CD8-positive, alpha-beta memory T cell (primary cell): Measurements from ENCODE around the gene EDN3. TPM values are rescaled to one million over a fixed set of nuclear protein-coding genes. Genes with fewer than 3 reads are reported as not detected.
"Not testable (repeated sequence)": the region's sequence is repeated elsewhere in the genome, so short reads cannot be mapped to it uniquely, and the experiment has no call there.

Experiments
- CTCF ChIA-PET: fragments of 350-600 bp; sonication (Branson Sonifier 250); formaldehyde crosslinking; loops from one replicate; lab custom pipeline; 2021; ENCODE audit warnings: antibody characterized with exemption; lab: Charles Lee
- POLR2A ChIA-PET: fragments of 350-600 bp; sonication (Branson Sonifier 250); formaldehyde crosslinking; loops from one replicate; lab custom pipeline; 2021; ENCODE audit warnings: antibody characterized with exemption; lab: Charles Lee
- DNase-seq, 5 donors: peaks; one replicate each; pipeline versions ENCODE4 v3.0.0 to v3.0.0-alpha.2; 2020 to 2022; ENCODE audit warnings: mixed read lengths in 1 of 5
- H3K27ac ChIP-seq: one replicate; pipeline ENCODE4 v1.7.0; 2013; ENCODE audit warnings: low read depth, mild to moderate bottlenecking, low read length, moderate library complexity
- H3K27me3 ChIP-seq: 2 replicates; pipeline ENCODE4 v1.7.0; 2013; ENCODE audit warnings: low read length, mild to moderate bottlenecking; ENCODE audit not compliant: insufficient read depth, poor library complexity, severe bottlenecking
- H3K36me3 ChIP-seq: 2 replicates; pipeline ENCODE4 v1.7.0; 2013; ENCODE audit warnings: mild to moderate bottlenecking, low read length, moderate library complexity; ENCODE audit not compliant: insufficient read depth
- H3K4me1 ChIP-seq: 2 replicates; pipeline ENCODE4 v1.7.0; 2013; ENCODE audit warnings: mild to moderate bottlenecking, low read length, moderate library complexity; ENCODE audit not compliant: insufficient read depth
- H3K4me3 ChIP-seq: 2 replicates; pipeline ENCODE4 v1.7.0; 2013; ENCODE audit warnings: mild to moderate bottlenecking, low read length
- H3K9me3 ChIP-seq: 2 replicates; pipeline ENCODE4 v1.7.0; 2013; ENCODE audit warnings: mild to moderate bottlenecking, low read length
- H3K27ac Mint-ChIP-seq, 8 donors: one replicate each; pipeline ENCODE4 v1.8.0; 2020 to 2021; ENCODE audit warnings: mixed read lengths in 8 of 8, mild to moderate bottlenecking in 6 of 8, inconsistent platforms in 3 of 8, moderate library complexity in 3 of 8
- H3K27me3 Mint-ChIP-seq, 2 donors: one replicate each; pipeline ENCODE4 v1.8.0; 2020 to 2021; ENCODE audit warnings: mixed read lengths in 2 of 2, mild to moderate bottlenecking in 1 of 2, moderate library complexity in 1 of 2
- H3K36me3 Mint-ChIP-seq, 3 donors: one replicate each; pipeline ENCODE4 v1.8.0; 2020 to 2021; ENCODE audit warnings: mixed read lengths in 3 of 3, inconsistent platforms in 1 of 3, mild to moderate bottlenecking in 1 of 3
- H3K4me1 Mint-ChIP-seq, 3 donors: one replicate each; pipeline ENCODE4 v1.8.0; 2020 to 2021; ENCODE audit warnings: mixed read lengths in 3 of 3, inconsistent platforms in 1 of 3, mild to moderate bottlenecking in 1 of 3
- H3K4me3 Mint-ChIP-seq, 7 donors: one replicate each; pipeline ENCODE4 v1.8.0; 2020 to 2021; ENCODE audit warnings: mixed read lengths in 7 of 7, mild to moderate bottlenecking in 6 of 7, moderate library complexity in 4 of 7, inconsistent platforms in 2 of 7
- H3K9me3 Mint-ChIP-seq, 5 donors: one replicate each; pipeline ENCODE4 v1.8.0; 2020 to 2022; ENCODE audit warnings: mixed read lengths in 5 of 5, mild to moderate bottlenecking in 3 of 5, moderate library complexity in 2 of 5, inconsistent platforms in 1 of 5
- polyA plus RNA-seq: library from polyadenylated mRNA; unstranded; fragments of 300-500 nt; fragmentation: Illumina TruSeq; gene quantifications from one replicate; pipeline ENCODE4 v1.2.3, GENCODE V29; 2021
- total RNA-seq, 2 experiments: library from RNA; stranded (reverse); gene quantifications; one replicate each; pipeline ENCODE4 v1.2.3, GENCODE V29; 2021

The EDN3 gene
- total and polyA plus RNA-seq, 3 experiments from 2014 or later, result 0.16 TPM; not detected in 2

- POLR2A ChIA-PET, result no interaction called here
- H3K4me1 Mint-ChIP-seq, result no peaks in the 10 kb centered on the region
- no peak overlapping the region for H3K4me3 ChIP-seq
- H3K9me3 ChIP-seq, result no peaks in the 10 kb centered on the region
- H3K4me3 Mint-ChIP-seq, result no peak overlapping the region
- H3K27me3 Mint-ChIP-seq, result peaks cover 13 to 33% of the 10 kb centered on the region in 2 donors
- no peaks in the 10 kb centered on the region for H3K36me3 Mint-ChIP-seq
- no peaks in the 10 kb centered on the region for H3K27me3 ChIP-seq
- CTCF ChIA-PET, result no interaction called here
- H3K4me1 ChIP-seq, result no peaks in the 10 kb centered on the region
- no peaks in the 10 kb centered on the region for H3K36me3 ChIP-seq
- H3K27ac Mint-ChIP-seq, result no peak overlapping the region
- H3K9me3 Mint-ChIP-seq, result no peaks in the 10 kb centered on the region
- DNase-seq, result no peak
- no peak overlapping the region for H3K27ac ChIP-seq
These were observed 33.5 kb downstream of the EDN3 start for GRCh38 chr20:59333951-59334350.

GRCh38 chr20:59334651-59335300, 34.4 kb downstream of the EDN3 start:
- Histone ChIP-seq H3K36me3 (no peaks in the 10 kb centered on the region), H3K27me3 (no peaks in the 10 kb centered on the region), H3K4me3 (no peak overlapping the region), H3K4me1 (no peaks in the 10 kb centered on the region), H3K27ac (no peak overlapping the region), H3K9me3 (no peaks in the 10 kb centered on the region)
- Mint-ChIP-seq H3K4me3 (no peak overlapping the region), H3K27me3 (peaks cover 11 to 33% of the 10 kb centered on the region in 2 donors), H3K36me3 (no peaks in the 10 kb centered on the region), H3K9me3 (no peaks in the 10 kb centered on the region), H3K27ac (no peak overlapping the region), H3K4me1 (no peaks in the 10 kb centered on the region)
- POLR2A ChIA-PET, result no interaction called here
- DNase-seq, result no peak
- CTCF ChIA-PET, result no interaction called here

GRCh38 chr20:59335377-59335776, 35.0 kb downstream of the EDN3 start:
- Mint-ChIP-seq H3K9me3 (no peaks in the 10 kb centered on the region), H3K27ac (no peak overlapping the region), H3K36me3 (no peaks in the 10 kb centered on the region), H3K4me3 (no peak overlapping the region), H3K4me1 (no peaks in the 10 kb centered on the region), H3K27me3 (peaks cover 11 to 33% of the 10 kb centered on the region in 2 donors)
- H3K27ac ChIP-seq, result no peak overlapping the region
- H3K4me3 ChIP-seq, result no peak overlapping the region
- ChIA-PET POLR2A (no interaction called here), CTCF (no interaction called here)
- DNase-seq, result no peak
- H3K36me3 ChIP-seq, result no peaks in the 10 kb centered on the region
- no peaks in the 10 kb centered on the region for H3K4me1 ChIP-seq
- H3K27me3 ChIP-seq, result no peaks in the 10 kb centered on the region
- no peaks in the 10 kb centered on the region for H3K9me3 ChIP-seq

GRCh38 chr20:59336540-59336939, 36.1 kb downstream of the EDN3 start:
- no peaks in the 10 kb centered on the region for H3K9me3 Mint-ChIP-seq
- Histone ChIP-seq H3K36me3 (no peaks in the 10 kb centered on the region), H3K27me3 (no peaks in the 10 kb centered on the region), H3K27ac (no peak overlapping the region), H3K9me3 (no peaks in the 10 kb centered on the region), H3K4me3 (no peak overlapping the region), H3K4me1 (no peaks in the 10 kb centered on the region)
- CTCF ChIA-PET, result no interaction called here
- no peak overlapping the region for H3K4me3 Mint-ChIP-seq
- peaks cover 9 to 27% of the 10 kb centered on the region in 2 donors for H3K27me3 Mint-ChIP-seq
- no peaks in the 10 kb centered on the region for H3K4me1 Mint-ChIP-seq
- H3K36me3 Mint-ChIP-seq, result no peaks in the 10 kb centered on the region
- no peak for DNase-seq
- H3K27ac Mint-ChIP-seq, result no peak overlapping the region
- POLR2A ChIA-PET, result no interaction called here

GRCh38 chr20:59338444-59338843, 38.0 kb downstream of the EDN3 start:
- DNase-seq, H3K4me1 ChIP-seq, H3K4me1 Mint-ChIP-seq, H3K36me3 ChIP-seq, H3K36me3 Mint-ChIP-seq, H3K4me3 ChIP-seq, H3K9me3 Mint-ChIP-seq, H3K27me3 ChIP-seq, POLR2A ChIA-PET, H3K9me3 ChIP-seq, H3K27ac Mint-ChIP-seq, CTCF ChIA-PET, H3K27ac ChIP-seq, H3K4me3 Mint-ChIP-seq: not testable (repeated sequence)
- peaks cover 3 to 13% of the 10 kb centered on the region in 2 donors for H3K27me3 Mint-ChIP-seq

- Mint-ChIP-seq H3K4me3 (no peak overlapping the region), H3K4me1 (no peaks in the 10 kb centered on the region), H3K9me3 (no peaks in the 10 kb centered on the region), H3K36me3 (no peaks in the 10 kb centered on the region), H3K27me3 (peaks cover 0 to 2% of the 10 kb centered on the region in 2 donors), H3K27ac (no peak overlapping the region)
- CTCF ChIA-PET, result no interaction called here
- no peak for DNase-seq
- H3K36me3 ChIP-seq, result no peaks in the 10 kb centered on the region
- H3K27ac ChIP-seq, result no peak overlapping the region
- POLR2A ChIA-PET, result no interaction called here
- no peak overlapping the region for H3K4me3 ChIP-seq
- no peaks in the 10 kb centered on the region for H3K9me3 ChIP-seq
- no peaks in the 10 kb centered on the region for H3K4me1 ChIP-seq
- H3K27me3 ChIP-seq, result no peaks in the 10 kb centered on the region
These were observed 39.9 kb downstream of the EDN3 start for GRCh38 chr20:59340201-59340885.

GRCh38 chr20:59341285-59342022, 41.0 kb downstream of the EDN3 start:
- CTCF ChIA-PET, H3K27me3 ChIP-seq, H3K9me3 Mint-ChIP-seq, H3K27ac Mint-ChIP-seq, H3K4me1 ChIP-seq, H3K27me3 Mint-ChIP-seq, H3K4me3 ChIP-seq, H3K4me1 Mint-ChIP-seq, H3K36me3 Mint-ChIP-seq, H3K9me3 ChIP-seq, H3K4me3 Mint-ChIP-seq, H3K27ac ChIP-seq, DNase-seq, H3K36me3 ChIP-seq, POLR2A ChIA-PET: not testable (repeated sequence)
